Stomach smooth muscle (tissue), 2 donors: Measurements from ENCODE around the gene ZNF442.
"Not testable (repeated sequence)": the region's sequence is repeated elsewhere in the genome, so short reads cannot be mapped to it uniquely, and the experiment has no call there.

ENCODE experiments used
- H3K27ac ChIP-seq: one replicate; pipeline ENCODE4 v1.7.0; 2013; ENCODE audit warnings: mild to moderate bottlenecking, low read length, inconsistent platforms
- H3K27me3 ChIP-seq, 2 donors: one replicate each; pipeline ENCODE4 v1.7.0; 2013; ENCODE audit warnings: low read length in 2 of 2; ENCODE audit not compliant: insufficient read depth in 2 of 2, control insufficient read depth in 1 of 2
- H3K36me3 ChIP-seq, 2 donors: one replicate each; pipeline ENCODE4 v1.7.0; 2013; ENCODE audit warnings: low read length in 2 of 2; ENCODE audit not compliant: control insufficient read depth in 2 of 2, insufficient read depth in 2 of 2
- H3K4me1 ChIP-seq: one replicate; pipeline ENCODE4 v1.7.0; 2013; ENCODE audit warnings: low read length; ENCODE audit not compliant: control insufficient read depth, insufficient read depth
- H3K4me3 ChIP-seq, 2 donors: one replicate each; pipeline ENCODE4 v1.7.0; 2013; ENCODE audit warnings: low read length in 2 of 2
- H3K9ac ChIP-seq, 2 donors: one replicate each; pipeline ENCODE4 v1.7.0; 2013; ENCODE audit warnings: low read length in 2 of 2, mild to moderate bottlenecking in 1 of 2
- H3K9me3 ChIP-seq, 2 donors: one replicate each; pipeline ENCODE4 v1.7.0; 2013; ENCODE audit warnings: low read length in 2 of 2; ENCODE audit not compliant: control insufficient read depth in 2 of 2
- donor health status: healthy.
- donor health status: Pancreatic carcinoma.

ZNF442 gene

DNA sequence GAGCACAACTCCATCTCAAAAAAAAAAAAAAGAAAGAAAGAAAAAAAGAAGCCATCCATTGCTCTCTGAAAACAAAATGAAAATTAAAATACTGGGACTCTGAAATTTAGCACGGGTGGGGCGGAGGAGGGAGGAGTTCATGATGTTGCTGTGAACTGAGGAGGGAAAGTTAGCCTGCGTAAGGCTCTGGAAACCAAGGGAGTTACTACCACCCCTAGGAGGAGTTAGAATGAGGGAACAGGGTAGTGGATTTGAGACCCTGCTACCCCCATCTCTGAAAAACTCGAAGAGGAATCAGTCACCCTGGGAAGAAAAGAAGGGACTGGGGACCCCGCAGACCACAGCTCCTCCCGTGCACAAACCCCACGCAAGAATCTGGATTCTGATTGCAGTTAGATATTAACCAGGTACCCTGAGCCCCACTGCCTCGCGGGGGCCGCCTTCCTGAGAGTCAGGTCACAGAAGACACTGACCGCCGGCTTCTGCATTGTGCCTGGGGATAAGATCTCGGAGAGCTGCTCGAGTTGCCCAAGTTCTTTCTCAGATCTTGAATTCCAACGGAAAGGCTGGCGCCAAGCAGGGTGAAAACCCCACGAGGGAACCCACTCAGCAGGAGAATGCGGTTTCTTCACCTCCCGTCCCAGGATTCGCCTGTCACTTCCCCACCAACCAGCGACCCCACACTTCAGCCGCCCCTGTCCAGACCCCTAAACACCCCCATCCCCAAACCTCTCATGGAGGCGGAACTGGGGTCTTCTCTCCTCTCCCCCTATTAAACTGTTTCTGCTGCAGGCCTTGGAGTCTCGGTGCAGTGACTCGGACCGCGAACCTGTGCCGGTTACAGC, 870 bp downstream of the ZNF442 start:
- H3K27ac ChIP-seq, result peak overlapping the region; percentile 90

DNA sequence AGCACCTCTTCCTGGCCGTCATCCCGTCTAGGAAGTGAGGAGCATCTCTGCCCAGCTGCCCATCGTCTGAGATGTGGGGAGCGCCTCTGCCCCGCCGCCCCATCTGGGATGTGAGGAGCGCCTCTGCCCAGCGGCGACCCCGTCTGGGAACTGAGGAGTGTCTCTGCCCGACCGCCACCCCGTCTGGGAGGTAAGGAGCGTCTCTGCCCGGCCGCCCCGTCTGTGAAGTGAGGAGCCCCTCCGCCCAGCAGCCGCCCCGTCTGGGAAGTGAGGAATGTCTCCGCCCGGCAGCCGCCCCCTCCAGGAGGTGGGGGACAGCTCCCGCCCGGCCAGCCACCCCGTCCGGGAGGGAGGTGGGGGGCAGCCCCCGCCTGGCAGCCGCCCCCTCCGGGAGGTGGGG, 3.2 kb downstream of the ZNF442 start:
- H3K9ac ChIP-seq, H3K4me3 ChIP-seq, H3K36me3 ChIP-seq, H3K9me3 ChIP-seq, H3K27me3 ChIP-seq, H3K27ac ChIP-seq: not testable (repeated sequence)
- peaks cover 12% of the 10 kb centered on the region for H3K4me1 ChIP-seq

More for the DNA sequence above, 870 bp downstream of the ZNF442 start:
- H3K4me3 ChIP-seq, result peak overlapping the region; percentile 83 to 88
- H3K4me1 ChIP-seq, result peaks cover 12% of the 10 kb centered on the region
- peak overlapping the region; percentile 82 to 92 for H3K9ac ChIP-seq
- no peaks in the 10 kb centered on the region for H3K36me3 ChIP-seq
- H3K9me3 ChIP-seq, result no peaks in the 10 kb centered on the region
- H3K27me3 ChIP-seq, result no peaks in the 10 kb centered on the region

DNA sequence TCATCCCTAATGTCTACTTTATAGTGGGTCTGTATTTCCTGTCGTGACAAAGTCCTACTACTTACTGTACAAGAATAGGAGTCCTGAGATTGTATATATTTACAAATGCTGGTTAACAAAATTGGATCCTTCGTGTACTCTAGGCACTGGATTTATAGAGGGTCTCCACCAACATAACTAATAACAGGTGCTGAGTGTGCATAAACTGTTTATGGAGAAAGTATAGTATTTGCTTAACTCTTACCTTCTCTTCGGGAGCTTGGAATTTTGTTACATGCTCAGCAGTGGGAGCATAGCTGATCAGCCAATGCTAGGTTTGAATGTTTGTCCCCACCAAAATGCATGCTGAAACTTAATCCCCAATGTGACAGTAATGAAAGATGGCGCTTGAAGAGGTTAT, 12.1 kb downstream of the ZNF442 start:
- Histone ChIP-seq H3K36me3 (peaks cover 15 to 30% of the 10 kb centered on the region in 2 donors), H3K9ac (no peak overlapping the region), H3K4me3 (no peak overlapping the region), H3K9me3 (peaks cover 11 to 13% of the 10 kb centered on the region in 2 donors), H3K27me3 (no peaks in the 10 kb centered on the region), H3K4me1 (no peaks in the 10 kb centered on the region), H3K27ac (no peak overlapping the region)

DNA sequence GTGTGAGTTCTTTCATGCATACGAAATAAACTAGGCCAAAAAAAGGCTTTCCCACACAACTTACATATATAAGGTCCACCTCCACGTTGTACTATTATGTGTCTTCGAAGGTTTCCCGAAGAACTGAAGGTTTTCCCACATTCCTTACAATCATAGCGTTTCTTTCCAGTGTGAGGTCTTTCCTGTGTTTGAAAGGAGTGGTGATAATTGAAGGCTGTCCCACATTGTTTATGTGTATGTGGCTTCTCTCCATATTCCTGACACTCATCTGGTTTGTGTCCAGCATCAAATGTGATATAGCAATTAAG, 14.6 kb downstream of the ZNF442 start:
- Histone ChIP-seq H3K36me3 (peaks cover 15 to 30% of the 10 kb centered on the region in 2 donors), H3K4me3 (no peak overlapping the region), H3K9me3 (peaks cover 13 to 15% of the 10 kb centered on the region in 2 donors)

DNA sequence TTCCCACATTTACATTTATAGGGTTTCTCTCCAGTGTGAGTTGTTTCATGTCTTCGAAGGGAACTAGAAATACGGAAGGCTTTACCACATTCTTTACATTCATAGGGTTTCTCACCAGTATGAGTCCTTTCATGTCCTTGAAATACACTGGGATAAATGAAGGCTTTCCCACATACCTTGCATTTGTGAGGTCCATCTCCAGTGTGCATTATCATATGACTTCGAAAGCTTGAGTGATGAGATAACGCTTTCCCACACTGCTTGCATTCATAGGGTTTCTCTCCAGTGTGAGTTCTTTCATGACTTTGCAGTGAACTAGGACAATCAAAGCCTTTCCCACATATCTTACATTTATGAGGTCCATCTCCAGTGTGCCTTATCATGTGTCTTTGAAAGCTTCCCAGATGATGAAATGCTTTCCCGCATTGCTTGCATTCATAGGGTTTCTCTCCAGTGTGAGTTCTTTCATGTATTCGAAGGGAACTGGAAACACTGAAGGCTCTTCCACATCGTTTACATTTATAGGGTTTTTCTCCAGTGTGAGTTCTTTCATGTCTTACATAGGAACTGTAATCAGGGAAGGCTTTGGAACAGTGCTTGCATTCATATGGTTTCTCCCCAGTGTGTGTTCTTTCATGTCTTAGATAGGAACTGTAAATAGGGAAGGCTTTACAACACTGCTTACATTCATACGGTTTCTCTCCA, 15.1 kb downstream of the ZNF442 start:
- Histone ChIP-seq H3K27me3 (no peaks in the 10 kb centered on the region), H3K36me3 (peaks cover 15 to 30% of the 10 kb centered on the region in 2 donors), H3K9ac (no peak overlapping the region), H3K4me3 (no peak overlapping the region), H3K9me3 (peaks cover 13 to 15% of the 10 kb centered on the region in 2 donors), H3K27ac (no peak overlapping the region), H3K4me1 (no peaks in the 10 kb centered on the region)

More for the DNA sequence above, 14.6 kb downstream of the ZNF442 start:
- no peaks in the 10 kb centered on the region for H3K4me1 ChIP-seq
- no peak overlapping the region for H3K9ac ChIP-seq
- H3K27me3 ChIP-seq, result no peaks in the 10 kb centered on the region
- no peak overlapping the region for H3K27ac ChIP-seq

DNA sequence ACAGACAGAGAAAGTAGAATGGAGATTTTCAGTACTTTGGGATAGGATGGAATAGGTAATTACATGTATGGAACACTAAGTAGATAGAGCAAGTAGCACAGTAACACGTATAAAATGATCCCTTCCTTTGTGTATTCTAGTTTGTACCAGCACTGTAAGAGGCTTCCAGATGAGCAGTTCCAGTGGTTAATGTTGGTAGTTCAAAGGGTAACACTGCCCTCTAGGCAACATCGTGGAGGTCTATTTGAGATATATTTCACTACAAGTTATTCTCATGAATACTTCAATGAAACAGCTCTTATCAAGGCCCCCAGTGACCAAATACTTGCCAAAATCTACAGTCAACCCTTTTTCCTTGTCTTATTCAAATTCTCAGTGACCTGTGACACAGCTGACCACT, 18.6 kb downstream of the ZNF442 start:
- peaks cover 15 to 25% of the 10 kb centered on the region in 2 donors for H3K36me3 ChIP-seq
- H3K9ac ChIP-seq, result no peak overlapping the region
- H3K27ac ChIP-seq, result no peak overlapping the region
- no peak overlapping the region for H3K4me3 ChIP-seq
- H3K9me3 ChIP-seq, result peaks cover 12 to 15% of the 10 kb centered on the region in 2 donors
- H3K27me3 ChIP-seq, result no peaks in the 10 kb centered on the region
- H3K4me1 ChIP-seq, result no peaks in the 10 kb centered on the region

DNA sequence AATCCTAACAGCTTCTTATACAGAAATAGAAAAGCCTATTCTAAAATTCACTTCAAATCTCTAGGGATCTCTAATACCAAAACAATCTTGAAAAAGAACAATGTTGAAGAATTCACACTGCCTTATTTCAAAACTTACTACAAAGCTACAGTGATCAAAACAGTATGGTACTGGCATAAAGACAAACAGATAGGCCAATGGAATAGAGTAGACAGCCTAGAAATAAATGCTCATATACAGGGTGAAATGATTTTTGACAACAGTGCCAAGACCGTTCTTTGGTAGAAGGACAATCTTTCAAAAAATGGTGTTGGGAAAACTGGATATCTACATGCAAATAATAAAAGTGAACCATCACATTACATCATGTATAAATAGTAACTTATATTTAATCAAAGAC, 20.3 kb downstream of the ZNF442 start:
- peaks cover 4 to 10% of the 10 kb centered on the region in 2 donors for H3K36me3 ChIP-seq
- no peak overlapping the region for H3K9ac ChIP-seq
- H3K27me3 ChIP-seq, result no peaks in the 10 kb centered on the region
- H3K27ac ChIP-seq, result no peak overlapping the region
- no peak overlapping the region for H3K4me3 ChIP-seq
- H3K4me1 ChIP-seq, result no peaks in the 10 kb centered on the region
- peaks cover 6 to 7% of the 10 kb centered on the region in 2 donors for H3K9me3 ChIP-seq

DNA sequence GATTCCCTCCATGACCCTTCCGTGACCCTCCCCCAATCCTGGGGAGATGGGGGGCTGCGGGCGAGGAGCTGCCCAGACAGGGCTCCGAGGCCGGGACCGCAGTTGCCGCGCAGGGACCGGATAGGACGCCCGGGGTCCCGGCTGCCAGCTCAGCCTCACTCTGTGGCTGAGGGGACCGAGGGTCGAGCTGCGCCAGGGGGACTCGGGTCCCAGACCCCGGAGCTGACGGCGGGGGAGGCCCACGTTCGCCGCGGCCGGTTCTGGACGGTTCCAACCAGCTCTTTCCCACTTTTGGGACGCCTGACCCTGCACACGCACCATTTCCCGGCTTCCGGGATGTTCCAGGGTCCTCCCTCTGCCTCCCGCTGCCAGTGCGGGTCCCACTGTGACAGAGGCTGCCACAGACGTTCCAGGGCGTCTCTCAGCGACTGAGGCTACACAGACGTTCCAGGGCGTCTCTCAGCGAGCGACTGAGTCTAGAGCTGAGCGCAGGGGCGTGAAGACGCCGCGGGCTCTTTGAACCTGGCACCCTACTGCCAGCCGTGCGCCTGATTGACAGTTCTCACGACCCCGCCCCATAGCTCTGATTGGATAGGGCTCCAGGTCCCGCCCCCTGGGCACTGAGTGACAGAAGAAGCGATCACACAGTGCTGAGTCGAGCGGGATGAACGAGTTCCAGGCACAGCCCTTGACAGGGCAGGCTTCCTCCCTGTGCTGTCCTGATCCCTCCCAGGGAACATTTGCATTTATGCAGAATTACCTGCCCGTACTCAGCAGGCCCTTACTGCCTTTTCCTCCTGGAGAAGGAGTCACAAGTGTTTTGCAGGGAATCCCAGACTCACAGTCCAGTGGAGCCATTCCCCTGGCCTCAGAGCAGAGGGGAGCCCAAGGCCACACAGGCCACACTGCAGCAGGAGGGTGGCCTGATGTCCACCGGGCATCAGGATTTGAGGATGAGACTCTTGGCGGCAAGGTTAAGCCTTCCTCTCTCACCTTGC, 32.0 kb downstream of the ZNF442 start, which contains the start of gene ZNF563:
ZNF563 (minus strand) TSS at position 472 of the 998 bp plus-strand sequence; CDS start at position 321, 151 bp downstream.
- H3K4me1 ChIP-seq, result peaks cover 15% of the 10 kb centered on the region
- no peaks in the 10 kb centered on the region for H3K9me3 ChIP-seq
- H3K27ac ChIP-seq, result peak within 1 kb of the TSS; percentile 90
- H3K9ac ChIP-seq, result peak within 1 kb of the TSS; percentile 91 to 93
- H3K4me3 ChIP-seq, result peak within 1 kb of the TSS; percentile 88 to 96
- H3K27me3 ChIP-seq, result no peaks in the 10 kb centered on the region
- no peaks in the 10 kb centered on the region for H3K36me3 ChIP-seq

DNA sequence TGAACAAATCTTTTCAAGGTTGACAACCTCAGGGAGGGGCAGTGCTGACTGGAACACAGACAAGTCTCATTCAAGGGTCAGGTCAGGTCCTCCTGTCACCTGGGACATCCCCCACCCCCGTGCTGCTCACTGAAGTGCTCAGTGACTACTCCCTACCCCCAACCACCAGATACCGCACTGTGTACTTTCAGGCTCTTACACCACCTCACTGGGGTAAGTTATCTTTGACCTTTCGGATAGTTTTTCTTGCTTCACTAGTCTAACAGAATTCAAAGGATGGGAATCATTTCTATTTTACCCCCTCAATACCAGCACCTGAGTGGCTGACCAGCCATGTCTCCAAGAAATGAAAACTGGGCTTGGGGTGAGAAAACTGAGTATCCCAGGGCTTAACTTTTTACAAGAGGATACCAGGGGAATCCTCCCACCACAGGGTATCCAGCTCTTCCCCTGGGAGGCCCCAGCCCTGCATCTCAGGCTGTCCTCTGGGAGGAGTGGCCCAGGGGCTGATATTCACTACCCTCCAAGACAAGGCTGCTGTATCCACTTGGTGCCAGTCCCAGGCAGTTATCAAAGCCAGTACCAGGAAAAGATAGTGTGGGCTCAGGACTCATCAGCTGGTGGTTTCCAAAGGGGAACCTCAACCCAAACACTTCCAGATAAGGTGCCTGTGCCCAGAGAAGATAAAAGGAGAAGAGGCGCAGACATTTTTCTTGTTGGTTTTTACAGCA, 34.1 kb downstream of the ZNF442 start:
- H3K36me3 ChIP-seq, result no peaks in the 10 kb centered on the region
- H3K9ac ChIP-seq, result no peak overlapping the region
- no peak overlapping the region for H3K4me3 ChIP-seq
- H3K27ac ChIP-seq, result no peak overlapping the region
- H3K4me1 ChIP-seq, result peaks cover 15% of the 10 kb centered on the region
- H3K27me3 ChIP-seq, result no peaks in the 10 kb centered on the region
- H3K9me3 ChIP-seq, result no peaks in the 10 kb centered on the region

DNA sequence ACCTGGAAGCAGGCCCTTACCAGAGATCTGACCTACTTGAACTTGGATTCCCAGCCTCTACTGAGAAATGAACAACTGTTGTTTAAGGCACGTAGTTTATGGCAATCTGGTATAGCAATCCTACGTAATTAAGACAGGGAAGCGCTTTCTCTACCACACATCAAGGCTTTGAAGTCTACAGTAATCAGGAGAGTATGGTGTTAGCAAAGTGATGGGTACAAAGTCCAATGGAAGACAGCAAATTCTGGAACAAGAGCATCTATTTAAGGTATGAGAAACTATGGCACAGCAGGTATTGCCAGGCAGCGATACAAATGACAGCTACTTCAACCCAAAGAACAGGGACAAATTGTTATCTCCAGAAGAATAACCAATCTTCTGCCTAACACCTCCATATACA, 35.1 kb downstream of the ZNF442 start:
- Histone ChIP-seq H3K27me3 (no peaks in the 10 kb centered on the region), H3K9me3 (no peaks in the 10 kb centered on the region), H3K36me3 (no peaks in the 10 kb centered on the region), H3K9ac (no peak overlapping the region), H3K4me3 (no peak overlapping the region), H3K27ac (no peak overlapping the region), H3K4me1 (peaks cover 15% of the 10 kb centered on the region)
